Liver (tissue), 3 donors: ENCODE data around the gene TMEM63C.

Experiments
- ATF3 ChIP-seq: IDR thresholded peaks from 2 replicates; pipeline ENCODE4 v1.6.1; 2016; ENCODE audit warnings: antibody characterized with exemption
- FOXA1 ChIP-seq: IDR thresholded peaks from 2 replicates; pipeline ENCODE4 v1.6.1; 2016; ENCODE audit warnings: antibody characterized with exemption
- GABPA ChIP-seq, 2 donors: IDR thresholded peaks in 1 of 2; conservative IDR thresholded peaks in 1 of 2; 2 replicates each; pipeline ENCODE4 v1.6.1; 2016; ENCODE audit warnings: antibody characterized with exemption in 2 of 2, mild to moderate bottlenecking in 1 of 2, moderate library complexity in 1 of 2
- HNF4A ChIP-seq, 2 donors: conservative IDR thresholded peaks; 2 replicates each; pipeline ENCODE4 v1.6.1; 2016; ENCODE audit warnings: antibody characterized with exemption in 2 of 2, mild to moderate bottlenecking in 2 of 2
- JUND ChIP-seq, 2 donors: IDR thresholded peaks; 2 replicates each; pipeline ENCODE4 v1.6.1; 2016; ENCODE audit warnings: antibody characterized with exemption in 2 of 2
- NR2F2 ChIP-seq: IDR thresholded peaks from 2 replicates; pipeline ENCODE4 v1.6.1; 2016; ENCODE audit warnings: antibody characterized with exemption
- RAD21 ChIP-seq, 2 donors: IDR thresholded peaks; 2 replicates each; pipeline ENCODE4 v1.6.1; 2016; ENCODE audit warnings: antibody characterized with exemption in 2 of 2, mild to moderate bottlenecking in 2 of 2
- SP1 ChIP-seq: IDR thresholded peaks from 2 replicates; pipeline ENCODE4 v1.6.1; 2018; ENCODE audit warnings: antibody characterized with exemption, mild to moderate bottlenecking
- TAF1 ChIP-seq: conservative IDR thresholded peaks from 2 replicates; pipeline ENCODE4 v1.6.1; 2016; ENCODE audit warnings: antibody characterized with exemption, mild to moderate bottlenecking
- ZBTB33 ChIP-seq: IDR thresholded peaks from 2 replicates; pipeline ENCODE4 v1.6.1; 2016; ENCODE audit warnings: antibody characterized with exemption
- TF ChIP-seq, protein P1 (sequence below): fragments of 150-350 bp; IDR thresholded peaks from 2 replicates; pipeline ENCODE4 v1.5.1; 2017; ENCODE audit warnings: improper control_type of control experiment, low read depth, low read length; ENCODE audit not compliant: missing input control
- TF ChIP-seq, protein P2 (sequence below): IDR thresholded peaks from 2 replicates; pipeline ENCODE4 v1.6.1; 2016; ENCODE audit warnings: antibody characterized with exemption, mild to moderate bottlenecking
- TF ChIP-seq, protein P3 (sequence below): IDR thresholded peaks from 2 replicates; pipeline ENCODE4 v1.6.1; 2016; ENCODE audit warnings: antibody characterized with exemption
- donor health status: healthy.
- donor health status: healthy.

DNA sequence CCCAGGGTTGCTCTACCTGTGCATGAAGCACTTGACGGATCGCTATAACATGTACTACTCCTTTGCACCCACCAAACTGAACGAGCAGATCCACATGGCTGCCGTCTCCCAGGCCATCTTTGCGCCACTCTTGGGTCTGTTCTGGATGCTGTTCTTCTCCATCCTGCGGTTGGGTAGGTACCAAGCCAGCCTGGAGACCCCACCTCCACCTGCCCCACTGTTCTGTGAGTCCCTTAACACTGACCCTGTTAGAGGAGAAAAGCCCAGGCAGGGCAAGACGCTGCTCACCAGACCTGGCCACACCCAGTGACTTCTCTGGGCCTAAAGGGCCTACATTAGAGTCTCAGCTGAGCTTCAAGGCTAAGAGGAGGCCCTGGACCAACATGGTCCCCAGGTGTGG lies 67.7 kb downstream of the TMEM63C start:
- TF ChIP-seq, protein P1, sequence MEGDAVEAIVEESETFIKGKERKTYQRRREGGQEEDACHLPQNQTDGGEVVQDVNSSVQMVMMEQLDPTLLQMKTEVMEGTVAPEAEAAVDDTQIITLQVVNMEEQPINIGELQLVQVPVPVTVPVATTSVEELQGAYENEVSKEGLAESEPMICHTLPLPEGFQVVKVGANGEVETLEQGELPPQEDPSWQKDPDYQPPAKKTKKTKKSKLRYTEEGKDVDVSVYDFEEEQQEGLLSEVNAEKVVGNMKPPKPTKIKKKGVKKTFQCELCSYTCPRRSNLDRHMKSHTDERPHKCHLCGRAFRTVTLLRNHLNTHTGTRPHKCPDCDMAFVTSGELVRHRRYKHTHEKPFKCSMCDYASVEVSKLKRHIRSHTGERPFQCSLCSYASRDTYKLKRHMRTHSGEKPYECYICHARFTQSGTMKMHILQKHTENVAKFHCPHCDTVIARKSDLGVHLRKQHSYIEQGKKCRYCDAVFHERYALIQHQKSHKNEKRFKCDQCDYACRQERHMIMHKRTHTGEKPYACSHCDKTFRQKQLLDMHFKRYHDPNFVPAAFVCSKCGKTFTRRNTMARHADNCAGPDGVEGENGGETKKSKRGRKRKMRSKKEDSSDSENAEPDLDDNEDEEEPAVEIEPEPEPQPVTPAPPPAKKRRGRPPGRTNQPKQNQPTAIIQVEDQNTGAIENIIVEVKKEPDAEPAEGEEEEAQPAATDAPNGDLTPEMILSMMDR = no peak
- TF ChIP-seq ATF3 = no peak
- no peak for TF ChIP-seq TAF1
- TF ChIP-seq JUND (IDR thresholded peaks at IDR 0.05) = no peak
- no peak for TF ChIP-seq HNF4A (conservative IDR thresholded peaks at IDR 0.05)
- no peak for TF ChIP-seq FOXA1
- no peak for TF ChIP-seq ZBTB33
- TF ChIP-seq, protein P2, sequence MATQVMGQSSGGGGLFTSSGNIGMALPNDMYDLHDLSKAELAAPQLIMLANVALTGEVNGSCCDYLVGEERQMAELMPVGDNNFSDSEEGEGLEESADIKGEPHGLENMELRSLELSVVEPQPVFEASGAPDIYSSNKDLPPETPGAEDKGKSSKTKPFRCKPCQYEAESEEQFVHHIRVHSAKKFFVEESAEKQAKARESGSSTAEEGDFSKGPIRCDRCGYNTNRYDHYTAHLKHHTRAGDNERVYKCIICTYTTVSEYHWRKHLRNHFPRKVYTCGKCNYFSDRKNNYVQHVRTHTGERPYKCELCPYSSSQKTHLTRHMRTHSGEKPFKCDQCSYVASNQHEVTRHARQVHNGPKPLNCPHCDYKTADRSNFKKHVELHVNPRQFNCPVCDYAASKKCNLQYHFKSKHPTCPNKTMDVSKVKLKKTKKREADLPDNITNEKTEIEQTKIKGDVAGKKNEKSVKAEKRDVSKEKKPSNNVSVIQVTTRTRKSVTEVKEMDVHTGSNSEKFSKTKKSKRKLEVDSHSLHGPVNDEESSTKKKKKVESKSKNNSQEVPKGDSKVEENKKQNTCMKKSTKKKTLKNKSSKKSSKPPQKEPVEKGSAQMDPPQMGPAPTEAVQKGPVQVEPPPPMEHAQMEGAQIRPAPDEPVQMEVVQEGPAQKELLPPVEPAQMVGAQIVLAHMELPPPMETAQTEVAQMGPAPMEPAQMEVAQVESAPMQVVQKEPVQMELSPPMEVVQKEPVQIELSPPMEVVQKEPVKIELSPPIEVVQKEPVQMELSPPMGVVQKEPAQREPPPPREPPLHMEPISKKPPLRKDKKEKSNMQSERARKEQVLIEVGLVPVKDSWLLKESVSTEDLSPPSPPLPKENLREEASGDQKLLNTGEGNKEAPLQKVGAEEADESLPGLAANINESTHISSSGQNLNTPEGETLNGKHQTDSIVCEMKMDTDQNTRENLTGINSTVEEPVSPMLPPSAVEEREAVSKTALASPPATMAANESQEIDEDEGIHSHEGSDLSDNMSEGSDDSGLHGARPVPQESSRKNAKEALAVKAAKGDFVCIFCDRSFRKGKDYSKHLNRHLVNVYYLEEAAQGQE = no peak
- TF ChIP-seq, protein P3, sequence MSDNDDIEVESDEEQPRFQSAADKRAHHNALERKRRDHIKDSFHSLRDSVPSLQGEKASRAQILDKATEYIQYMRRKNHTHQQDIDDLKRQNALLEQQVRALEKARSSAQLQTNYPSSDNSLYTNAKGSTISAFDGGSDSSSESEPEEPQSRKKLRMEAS = no peak
- TF ChIP-seq NR2F2 = no peak
- no peak for TF ChIP-seq RAD21 (IDR thresholded peaks at IDR 0.05)
- no peak for TF ChIP-seq GABPA (IDR thresholded peaks at IDR 0.05 in 1 of 2, conservative IDR thresholded peaks at IDR 0.05 in 1 of 2)
- no peak for TF ChIP-seq SP1
